SK-N-MC (cell line): Measurements from ENCODE around the gene ZDHHC20.

Experiments
- EZH2 ChIP-seq: fragments of 200-600 bp; sonication (generic); IDR thresholded peaks from one replicate; pipeline ENCODE4 v1.6.1; 2017; ENCODE audit warnings: antibody characterized with exemption
- FOXP2 ChIP-seq: optimal IDR thresholded peaks from 2 replicates; pipeline ENCODE3; 2011; ENCODE audit warnings: mild to moderate bottlenecking, moderate library complexity; ENCODE audit not compliant: insufficient read depth; ENCODE audit errors: extremely low read length, control extremely low read depth
- POLR2AphosphoS5 ChIP-seq: IDR thresholded peaks from 2 replicates; pipeline ENCODE4 v1.6.1; 2012; ENCODE audit warnings: mild to moderate bottlenecking, low read depth, low read length, borderline replicate concordance

- TF ChIP-seq EZH2 (no peak), POLR2AphosphoS5 (no peak), FOXP2 (no peak)
Measured at GRCh38 chr13:21383090-21383489, 76.0 kb downstream of the ZDHHC20 start.
